HG03432 (cell line): ENCODE measurements around the gene SDSL.

Experiments used
- ATAC-seq: cut with Tn5 transposase; IDR thresholded peaks from one replicate; pipeline ENCODE4 v1.9.1; 2021; ENCODE audit warnings: mild to moderate bottlenecking, moderate library complexity; ENCODE audit not compliant: unreplicated experiment

SDSL gene

DNA sequence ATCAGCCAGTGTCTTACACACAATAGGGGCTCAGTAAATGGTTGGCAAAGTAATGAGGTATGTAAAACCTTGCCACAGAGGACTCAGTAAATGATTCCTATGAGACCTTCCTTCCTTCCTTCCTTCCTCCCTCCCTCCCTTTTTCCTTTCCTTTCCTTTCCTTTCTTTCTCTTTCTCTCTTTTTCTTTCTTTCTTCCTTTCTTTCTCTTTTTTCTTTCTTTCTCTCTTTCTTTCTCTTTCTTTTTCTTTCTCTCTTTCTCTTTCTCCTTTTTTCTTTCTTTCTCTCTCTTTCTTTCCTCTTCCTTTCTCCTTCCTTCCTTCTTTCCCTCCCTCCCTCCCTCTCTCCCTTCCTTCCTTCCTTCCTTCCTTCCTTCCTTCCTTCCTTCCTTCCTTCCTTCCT is 26.0 kb upstream of the SDSL start:
- ATAC-seq, result no peak

DNA sequence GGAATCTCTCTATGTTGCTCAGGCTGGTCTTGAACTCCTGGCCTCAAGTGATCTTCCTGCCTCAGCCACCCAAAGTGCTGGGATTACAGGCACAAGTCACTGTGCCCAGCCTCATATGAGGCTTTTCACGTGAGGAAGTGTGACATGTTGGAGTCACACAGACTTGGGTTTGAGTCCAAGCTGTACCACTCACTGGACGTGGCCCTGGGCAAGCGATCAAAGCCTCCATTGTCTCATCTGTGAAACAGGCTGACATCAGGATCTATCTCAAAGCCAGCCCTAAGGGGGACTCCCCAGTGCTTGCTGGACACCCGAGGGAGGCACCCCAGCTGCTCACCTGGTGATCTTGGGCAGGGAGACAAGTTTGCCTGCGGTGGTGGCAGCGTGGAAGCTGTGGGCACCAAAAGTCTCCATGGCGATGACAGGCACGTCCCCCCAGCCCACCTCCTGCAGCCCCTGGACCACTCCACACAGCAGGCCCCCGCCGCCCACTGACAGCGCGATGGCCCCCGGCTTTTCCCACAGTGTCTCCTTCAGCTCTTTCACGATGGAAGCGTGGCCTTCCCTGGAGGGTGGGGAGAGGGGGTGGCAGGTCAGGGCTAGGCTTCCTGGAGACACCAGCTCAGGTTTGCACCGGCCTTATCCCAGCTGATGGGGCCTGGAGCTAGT is 25.2 kb upstream of the SDSL start:
- ATAC-seq, result no peak

DNA sequence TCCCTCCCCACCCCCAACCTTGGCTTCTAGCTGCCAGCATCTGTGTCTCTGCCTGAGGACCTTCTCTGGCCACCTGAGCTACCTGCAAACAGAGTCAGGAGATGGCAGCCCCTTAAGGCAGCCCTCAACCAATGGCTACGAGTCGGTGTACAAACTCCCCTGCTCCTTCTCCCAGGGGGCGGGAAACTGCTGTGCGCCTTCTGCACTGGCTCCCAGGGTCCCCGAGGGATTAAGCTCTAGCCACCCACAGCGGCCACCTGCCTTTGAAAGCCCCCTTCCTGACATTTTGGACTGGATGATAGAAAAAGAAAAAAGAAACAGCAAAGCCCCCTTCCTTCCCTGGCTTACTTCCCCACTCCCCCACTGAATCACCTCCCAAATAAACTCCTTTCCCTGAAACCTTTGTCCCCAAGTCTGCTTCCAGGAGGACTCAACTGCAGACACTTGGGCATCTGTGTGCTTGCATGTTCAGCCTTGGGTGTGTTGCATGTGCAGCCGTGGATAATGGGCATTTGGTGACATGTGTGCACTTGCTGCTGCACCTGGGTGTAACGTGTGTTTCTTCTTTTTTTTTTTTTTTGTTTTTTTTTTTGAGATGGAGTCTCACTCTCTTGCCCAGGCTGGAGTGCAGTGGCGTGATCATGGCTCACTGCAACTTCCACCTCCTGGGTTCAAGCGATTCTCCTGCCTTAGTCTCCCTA is 24.5 kb upstream of the SDSL start:
- ATAC-seq, result no peak

DNA sequence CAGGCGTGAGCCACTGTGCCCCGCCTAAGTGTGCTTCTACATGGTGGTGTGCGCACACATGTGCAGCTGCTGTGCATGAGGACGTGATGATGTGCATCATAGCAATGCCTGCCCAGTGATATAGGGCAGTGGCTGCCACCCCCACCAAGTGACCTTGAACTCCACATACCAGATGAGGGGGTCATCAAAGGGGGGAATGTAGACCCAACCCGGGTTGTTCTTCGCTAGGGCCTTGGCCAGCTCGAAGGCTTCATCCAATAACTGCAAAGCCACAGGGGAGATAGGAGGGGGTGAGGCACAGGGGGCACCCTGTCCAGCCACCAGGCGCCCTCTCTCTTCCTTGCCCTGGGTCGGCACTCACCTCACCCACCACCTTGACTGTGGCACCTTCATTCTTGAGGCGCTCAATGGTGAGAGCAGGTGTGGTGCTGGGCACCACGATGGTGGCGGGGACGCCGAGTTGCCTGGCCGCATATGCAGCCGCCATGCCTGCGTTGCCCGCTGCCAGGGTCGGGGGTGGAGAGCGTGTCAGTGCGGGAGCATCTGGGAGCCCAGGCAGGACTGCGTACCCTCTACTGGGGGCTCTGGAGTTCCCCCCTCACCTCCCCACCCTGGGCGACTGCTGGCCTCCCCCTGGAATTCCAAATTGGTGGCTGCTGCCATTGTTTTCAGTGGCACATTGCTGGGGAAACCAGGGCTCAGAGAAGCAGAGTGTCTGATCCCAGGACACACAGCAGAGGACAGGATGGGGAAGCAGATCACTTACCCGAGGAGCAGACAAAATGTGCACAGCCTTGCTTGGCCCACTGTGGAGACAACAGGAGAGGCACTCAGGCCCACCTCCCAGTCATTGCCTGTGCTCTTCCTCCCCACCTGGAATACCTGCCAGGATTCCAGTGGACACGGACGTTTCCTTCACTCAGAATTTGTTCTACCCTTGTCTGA is 23.6 kb upstream of the SDSL start:
- no peak for ATAC-seq

DNA sequence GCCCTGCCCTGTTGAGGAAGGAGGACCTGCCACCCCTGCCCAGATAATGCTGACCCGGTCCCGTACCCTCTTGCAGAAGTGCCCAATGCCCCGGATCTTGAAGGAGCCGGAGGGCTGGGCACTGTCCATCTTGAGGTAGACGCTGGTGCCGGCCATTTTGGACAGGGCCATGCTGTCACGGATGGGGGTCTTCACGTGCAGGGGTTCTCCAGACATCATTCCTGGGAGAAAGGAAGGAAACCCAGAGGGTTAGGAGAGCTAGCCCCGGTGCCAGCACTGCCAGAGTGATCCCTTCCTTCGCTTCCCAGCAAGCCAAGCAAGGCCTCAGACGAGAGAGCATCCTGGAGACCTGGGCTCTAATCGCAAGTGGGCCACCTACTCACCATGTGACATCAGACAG is 22.7 kb upstream of the SDSL start:
- ATAC-seq, result no peak

DNA sequence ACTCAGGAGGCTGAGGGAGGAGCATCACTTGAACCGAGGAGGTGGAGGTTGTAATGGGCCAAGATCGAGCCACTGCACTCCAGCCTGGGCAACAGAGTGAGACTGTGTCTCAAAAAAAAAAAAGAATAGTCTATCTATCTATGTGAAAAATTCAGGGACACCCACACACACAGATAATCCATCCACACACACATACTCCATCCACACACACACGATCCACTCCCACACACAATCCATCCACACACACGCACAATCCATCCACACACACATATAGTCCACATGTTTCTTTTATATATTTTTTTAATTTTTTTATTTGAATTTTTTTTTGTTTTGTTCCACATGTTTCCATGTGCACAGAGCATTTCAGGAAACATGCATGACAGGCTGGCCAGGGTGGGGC is 21.8 kb upstream of the SDSL start:
- no peak for ATAC-seq

DNA sequence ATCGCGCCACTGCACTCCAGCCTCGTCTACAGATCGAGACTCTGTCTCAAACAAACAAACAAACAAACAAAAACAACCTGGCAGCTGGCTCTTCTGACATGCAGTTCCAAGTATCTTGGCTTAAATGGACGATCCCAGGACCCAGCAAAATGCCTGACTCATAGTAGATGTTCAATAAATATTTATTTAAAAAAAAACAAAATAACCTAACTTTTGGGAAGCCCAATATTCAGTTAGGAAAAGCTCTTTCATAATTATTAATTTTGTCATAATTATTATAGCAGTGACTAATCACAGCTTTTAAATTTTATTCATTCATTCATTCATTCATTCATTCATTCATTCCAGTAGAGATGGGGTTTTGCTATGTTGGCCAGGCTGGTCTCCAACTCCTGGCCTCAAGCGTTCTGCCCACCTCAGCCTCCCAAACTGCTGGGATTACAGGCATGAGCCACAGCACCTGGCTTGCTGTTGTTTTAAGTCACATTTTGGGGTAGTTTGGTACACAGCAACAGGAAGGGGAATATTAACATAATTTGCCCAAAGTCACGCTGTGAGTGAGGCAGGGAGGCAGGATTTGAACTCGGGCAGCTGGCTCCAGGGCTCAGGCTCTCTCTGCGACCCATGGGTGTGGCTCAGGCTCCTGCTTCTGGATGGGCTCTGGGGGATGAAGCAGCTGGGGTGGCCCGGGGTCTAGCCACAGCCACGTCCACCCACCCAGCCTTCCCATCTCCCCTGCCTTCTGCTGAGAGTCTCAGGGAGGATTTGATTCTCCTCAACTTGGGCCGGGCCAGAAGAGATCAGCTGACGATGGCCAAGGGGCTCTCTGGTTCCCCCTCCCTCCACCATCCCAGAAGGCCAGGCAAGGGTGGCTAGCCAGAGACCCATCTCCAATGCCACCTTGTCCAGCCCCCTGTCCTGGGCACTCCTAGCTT is 20.8 kb upstream of the SDSL start:
- ATAC-seq, result no peak

DNA sequence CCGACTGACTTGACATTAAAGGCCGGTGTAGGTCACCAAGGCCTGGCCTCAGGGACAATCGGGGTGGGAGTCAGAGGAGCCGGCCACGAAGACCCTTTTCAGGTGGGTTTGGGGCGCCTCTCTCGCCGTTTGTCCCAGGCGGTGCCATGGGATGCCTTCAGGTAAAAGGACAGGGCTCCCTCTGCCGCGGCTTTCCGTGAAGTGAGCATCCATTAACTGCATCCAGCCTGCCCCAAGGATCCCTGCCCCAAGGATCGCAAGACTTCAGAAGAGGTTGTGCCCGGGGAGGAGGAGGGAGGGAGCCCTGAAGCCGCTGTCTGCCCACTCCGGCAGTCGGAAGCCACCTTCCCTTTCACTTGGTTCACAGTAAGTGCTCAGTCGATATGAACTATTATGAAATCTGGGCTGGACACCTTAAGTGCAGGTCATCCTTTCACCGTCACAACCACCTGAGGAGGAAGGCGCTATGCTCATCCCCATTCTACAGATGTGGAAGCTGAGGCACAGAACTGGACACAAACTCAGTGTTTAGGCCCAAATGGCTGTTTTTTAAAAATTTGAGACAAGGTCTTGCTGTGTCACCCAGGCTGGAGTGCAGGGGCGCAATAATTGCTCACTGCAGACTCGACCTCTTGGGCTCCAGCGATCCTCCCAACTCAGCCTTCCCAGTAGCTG is 19.5 kb upstream of the SDSL start:
- ATAC-seq, result no peak

DNA sequence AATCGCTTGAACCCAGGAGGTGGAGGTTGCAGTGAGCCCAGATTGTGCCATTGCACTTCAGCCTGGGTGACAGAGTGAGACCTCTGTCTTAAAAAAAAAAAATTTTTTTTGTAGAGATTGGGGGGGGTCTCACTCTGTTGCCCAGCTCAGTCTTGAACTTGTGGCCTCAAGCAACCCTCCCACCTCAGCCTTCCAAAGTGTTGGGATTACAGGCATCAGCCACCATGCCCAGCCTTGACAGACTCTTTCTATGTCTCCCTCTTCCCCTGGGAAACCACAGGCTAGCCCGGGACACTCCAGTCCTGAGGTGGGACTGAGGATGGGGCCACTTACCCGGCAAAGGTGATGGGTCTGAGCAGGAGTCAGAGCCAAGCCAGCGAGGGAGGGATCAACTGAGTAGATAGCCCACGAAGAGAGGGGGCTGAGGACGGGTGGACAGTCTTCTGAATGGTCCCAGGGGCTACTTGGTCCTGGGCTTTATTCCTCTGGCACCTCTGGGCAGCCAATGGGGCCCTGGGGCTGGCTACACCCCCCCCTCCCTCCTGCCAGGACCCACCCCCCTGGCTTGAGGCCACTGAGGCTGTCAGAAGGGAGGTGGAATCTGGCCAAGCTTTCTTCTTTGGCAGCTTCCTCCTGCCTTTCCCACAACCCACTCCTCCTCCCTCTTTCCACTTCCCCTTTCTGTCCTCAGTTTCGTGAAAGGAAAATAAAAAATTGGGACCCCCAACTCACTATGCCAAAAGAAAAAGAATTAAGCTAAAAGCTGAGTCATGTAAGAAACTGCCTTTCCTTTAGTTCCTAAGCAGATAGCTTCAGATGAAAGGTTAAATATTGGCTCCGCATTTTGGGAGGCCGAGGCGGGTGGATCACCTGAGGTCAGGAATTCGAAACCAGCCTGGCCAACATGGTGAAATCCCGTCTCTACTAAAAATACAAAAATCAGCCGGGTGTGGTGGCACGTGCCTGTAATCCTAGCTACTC is 18.5 kb upstream of the SDSL start, which contains the start of gene SDS:
Gene SDS, minus strand, starts transcription at position 453 of the 981 bp plus-strand sequence. CDS start 4,179 bp downstream, outside the sequence.
- no peak for ATAC-seq

DNA sequence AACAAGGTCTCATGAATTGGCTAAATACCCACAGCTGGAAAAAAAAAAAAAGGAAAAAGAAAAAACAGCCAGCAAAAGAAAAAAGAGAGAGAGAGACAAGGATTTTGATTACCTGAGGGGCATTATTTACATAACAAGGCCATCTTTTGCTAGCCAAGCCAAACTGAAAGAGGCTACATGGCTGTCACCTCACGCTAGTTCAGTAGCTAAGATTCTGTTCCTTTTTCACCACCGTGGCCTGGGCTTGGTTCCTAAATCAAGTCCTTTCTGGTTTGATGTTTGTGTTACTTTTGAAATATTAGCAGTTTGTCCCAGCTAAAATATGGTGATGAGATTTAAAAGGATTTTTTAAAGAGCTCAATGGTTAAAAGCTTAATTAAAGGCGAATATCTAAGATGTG is 16.5 kb upstream of the SDSL start:
- ATAC-seq, result no peak

DNA sequence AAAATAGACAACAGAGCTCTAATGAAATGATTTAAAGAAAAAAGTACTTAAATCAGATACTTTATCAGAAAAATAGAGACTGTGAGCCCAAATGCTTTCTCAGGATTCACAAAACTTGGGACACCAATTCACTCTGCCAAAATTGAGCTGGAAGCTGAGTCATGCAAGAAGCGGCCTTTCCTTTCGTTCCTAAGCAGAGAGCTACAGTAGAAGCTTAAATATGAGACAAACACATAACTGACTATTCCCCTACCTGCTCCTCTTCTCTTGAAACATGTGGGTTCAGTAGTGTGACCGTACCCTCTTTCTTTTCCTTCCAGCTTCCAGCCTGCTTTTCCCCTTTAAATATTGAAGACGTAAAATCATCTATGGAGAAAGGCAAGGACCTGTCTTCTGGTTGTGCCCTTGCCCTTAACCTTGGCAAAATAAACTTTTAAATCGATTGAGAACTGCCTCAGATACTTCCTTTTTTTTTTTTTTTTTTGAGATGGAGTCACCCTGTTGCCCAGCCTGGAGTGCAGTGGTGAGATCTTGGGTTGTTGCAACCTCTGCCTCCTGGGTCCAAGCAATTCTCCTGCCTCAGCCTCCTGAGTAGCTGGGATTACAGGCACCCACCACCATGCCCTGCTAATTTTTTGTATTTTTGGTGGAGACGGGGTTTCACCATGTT is 14.1 kb upstream of the SDSL start:
- no peak for ATAC-seq

DNA sequence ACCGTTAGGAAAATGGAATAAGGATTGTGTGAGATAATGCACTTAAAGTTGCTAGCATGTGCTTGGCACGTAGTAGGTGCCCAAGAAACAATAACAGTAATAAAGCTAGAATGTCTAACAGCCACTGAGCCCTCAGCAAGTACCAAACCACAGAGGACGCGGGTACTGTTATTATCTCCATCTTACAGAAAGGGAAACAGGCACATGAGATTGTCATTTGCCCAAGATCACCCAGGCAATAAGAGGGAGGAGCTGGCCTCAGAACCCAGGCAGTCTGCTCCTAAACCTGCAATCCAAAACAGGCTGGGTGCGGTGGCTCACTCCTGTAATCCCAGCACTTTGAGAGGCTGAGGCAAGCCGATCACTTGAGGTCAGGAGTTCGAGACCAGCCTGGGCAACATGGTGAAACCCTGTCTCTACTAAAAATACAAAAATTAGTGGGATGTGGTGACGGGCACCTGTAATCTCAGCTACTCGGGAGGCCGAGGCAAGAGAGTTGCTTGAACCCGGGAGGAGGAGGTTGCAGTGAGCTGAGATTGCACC is 13.4 kb upstream of the SDSL start:
- no peak for ATAC-seq

DNA sequence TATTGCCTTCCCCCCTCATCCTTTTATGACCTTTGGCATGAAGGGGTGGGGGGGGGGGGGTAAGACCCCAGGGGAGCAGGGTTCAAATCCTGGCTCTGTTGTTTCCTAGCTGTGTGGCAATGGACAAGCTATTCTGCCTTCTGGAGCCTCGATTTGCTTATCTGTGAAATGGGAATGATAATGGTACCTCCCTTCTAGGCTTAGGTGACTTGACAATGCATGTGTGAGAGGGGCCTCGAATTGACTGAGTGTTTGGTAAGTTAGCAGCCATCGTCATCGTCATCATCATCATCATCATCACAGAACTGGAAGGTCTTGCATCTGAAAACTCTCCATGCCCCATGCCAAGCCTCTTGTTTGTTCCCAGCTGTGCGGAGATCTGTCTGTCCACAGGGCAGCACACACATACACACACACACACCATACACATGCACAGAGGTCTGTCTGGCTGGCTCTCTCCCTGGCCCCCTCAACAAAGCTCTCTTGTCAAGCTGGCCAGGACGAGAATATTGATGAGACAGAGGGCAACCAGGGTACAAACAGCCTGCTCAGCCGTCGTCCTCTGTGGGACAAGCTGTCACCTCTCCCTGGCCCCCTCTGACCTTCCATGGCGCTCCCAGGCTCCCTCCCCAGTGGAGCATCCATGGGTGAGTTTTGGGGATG is 12.6 kb upstream of the SDSL start:
- no peak for ATAC-seq

DNA sequence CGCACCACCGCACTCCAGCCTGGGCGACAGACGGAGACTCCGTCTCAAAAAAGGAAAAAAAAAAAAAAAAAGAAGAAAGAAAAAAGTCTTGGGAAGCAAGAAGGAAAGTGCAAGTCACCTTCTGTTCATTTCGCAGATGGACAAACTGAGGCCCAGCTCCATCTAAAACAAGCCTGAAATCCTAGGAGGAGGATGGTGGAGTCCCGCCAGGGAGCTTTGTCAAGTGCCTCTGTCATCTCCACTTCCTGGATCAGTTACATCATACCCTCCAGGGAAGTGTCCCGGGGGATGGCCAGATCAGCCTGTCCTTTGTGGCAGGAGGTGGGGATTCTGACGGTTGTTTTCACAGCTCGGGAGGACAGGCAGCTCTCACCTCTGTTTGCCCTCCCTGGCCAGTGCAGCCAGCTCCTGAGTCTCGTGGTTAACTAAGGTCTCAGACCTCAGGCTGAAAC is 8.7 kb upstream of the SDSL start:
- no peak for ATAC-seq

DNA sequence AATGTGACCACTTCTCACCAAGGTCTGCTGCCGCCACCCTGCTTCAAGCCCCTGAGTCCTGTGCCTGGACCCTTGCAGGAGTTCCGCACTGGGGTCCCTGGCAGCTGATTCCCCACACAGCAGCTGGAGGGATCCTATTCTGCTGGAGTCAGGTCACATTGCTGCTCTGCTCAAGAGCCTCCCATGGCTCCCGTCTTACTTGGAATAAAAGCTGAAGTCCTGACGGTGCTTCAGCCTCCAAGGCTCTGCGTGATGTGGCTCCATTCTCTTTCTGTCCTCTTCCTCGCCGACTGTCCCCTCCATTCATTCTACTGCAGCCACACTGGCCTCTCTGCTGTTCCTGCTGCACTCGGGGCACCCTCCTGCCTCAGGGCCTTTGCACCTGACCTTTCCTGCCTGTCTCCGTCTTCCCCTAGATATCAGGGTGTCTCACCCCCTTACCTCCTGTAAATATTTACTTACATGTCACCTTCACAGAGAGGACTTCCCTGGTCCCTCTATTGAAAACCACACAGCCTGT is 7.6 kb upstream of the SDSL start:
- ATAC-seq, result no peak

DNA sequence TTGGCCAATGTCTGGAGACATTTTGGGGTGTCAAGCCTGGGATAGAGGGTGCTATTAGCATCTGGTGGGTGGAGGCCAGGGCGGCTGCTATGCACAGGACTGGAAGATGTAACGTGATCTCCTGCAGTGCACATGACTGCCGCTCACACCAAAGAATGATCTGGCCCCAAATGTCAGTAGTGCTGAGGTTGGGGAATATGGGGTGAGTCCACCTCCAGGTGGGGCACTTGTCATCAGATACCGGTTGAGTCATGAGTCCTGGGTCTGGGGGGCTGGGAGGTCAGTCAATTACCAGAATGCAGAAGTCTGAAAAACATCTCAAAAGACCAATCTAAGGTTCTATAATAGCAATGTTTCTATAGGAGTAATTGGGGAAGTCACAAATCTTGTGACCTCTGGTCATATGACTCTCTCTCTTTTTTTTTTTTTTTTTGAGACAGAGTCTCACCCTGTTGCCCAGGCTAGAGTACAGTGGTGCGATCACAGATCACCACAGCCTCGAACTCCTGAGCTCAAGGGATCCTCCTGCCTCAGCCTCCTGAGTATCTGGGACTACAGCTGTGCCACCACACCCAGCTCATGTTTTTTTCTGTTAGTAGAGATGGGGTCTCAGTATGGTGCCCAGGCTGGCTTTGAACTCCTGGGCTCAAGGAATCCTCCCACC is 6.0 kb upstream of the SDSL start:
- no peak for ATAC-seq
